Ovary (tissue), 3 donors: ENCODE measurements around the gene GTF3C2.

ENCODE experiments used
- CTCF ChIP-seq, 3 donors: fragments of 450-650 bp in 2 of 3; fragments of 200-600 bp in 1 of 3; IDR thresholded peaks; one replicate each; pipeline versions ENCODE4 v1.5.1 to v1.8.0; 2016 to 2022; ENCODE audit warnings: antibody characterized with exemption in 3 of 3, mild to moderate bottlenecking in 1 of 3
- EP300 ChIP-seq: sonication (generic); formaldehyde crosslinking; IDR thresholded peaks from one replicate; pipeline ENCODE4 v1.6.1; 2017; ENCODE audit warnings: antibody characterized with exemption
- POLR2A ChIP-seq: fragments of 450-650 bp; IDR thresholded peaks from one replicate; pipeline ENCODE4 v1.6.1; 2017; ENCODE audit warnings: antibody characterized with exemption, mild to moderate bottlenecking, moderate library complexity
- donor health status: DM: no; HTN: no; CAD: no.

DNA sequence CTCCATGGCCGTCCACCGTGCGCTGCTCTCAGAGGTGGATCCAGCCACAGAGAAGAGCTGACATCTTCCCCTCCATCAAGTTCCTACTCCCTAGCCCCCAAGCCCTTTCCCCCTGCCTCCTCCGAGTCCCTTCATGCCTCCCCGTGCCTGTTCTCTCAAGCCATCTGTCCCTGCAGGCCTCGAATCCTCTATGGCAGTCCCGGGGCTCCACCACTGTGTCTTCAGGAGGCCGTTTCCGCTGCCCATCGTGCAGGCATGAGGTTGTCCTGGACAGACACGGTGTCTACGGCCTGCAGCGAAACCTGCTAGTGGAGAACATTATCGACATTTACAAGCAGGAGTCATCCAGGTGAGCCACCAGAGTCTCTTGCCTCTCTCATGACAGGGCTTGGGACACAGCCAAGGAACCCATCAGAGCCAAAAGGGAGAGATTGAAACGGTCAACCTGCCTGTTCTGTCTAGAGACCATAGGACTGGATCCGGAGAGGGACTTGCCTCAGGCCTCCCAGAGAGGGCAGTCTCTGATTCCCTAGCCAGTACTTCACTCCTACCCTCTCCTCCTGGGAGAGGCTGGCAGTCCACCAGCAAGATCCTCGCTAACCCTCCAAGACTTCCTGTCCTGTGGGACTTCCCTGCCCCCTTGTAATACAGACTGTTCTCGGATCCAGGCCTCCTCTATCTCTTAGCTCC is 58.0 kb downstream of the GTF3C2 start:
- TF ChIP-seq CTCF (IDR thresholded peaks at IDR 0.05) (no peak), POLR2A (no peak), EP300 (no peak)
